Keratinocyte (primary cell): ENCODE results near the gene TMEM134. TPM values are rescaled to one million over a fixed set of nuclear protein-coding genes. Genes with fewer than 3 reads are reported as not detected.

ENCODE experiments used
- DNase-seq: peaks from one replicate; pipeline ENCODE4 v3.0.0-alpha.2; 2011; ENCODE audit warnings: low read depth, missing footprints, low spot score
- FAIRE-seq: peaks from 2 replicates; lab custom pipeline; 2011; peaks lifted over from hg19 to GRCh38; lab: Jason Lieb, UNC
- H2AFZ ChIP-seq: 2 replicates; pipeline ENCODE4 v1.6.0; 2012; ENCODE audit warnings: low read length, control low read depth, inconsistent platforms; ENCODE audit not compliant: control insufficient read depth
- H3K27ac ChIP-seq: 2 replicates; pipeline ENCODE4 v1.5.1; 2011; ENCODE audit warnings: low read length; ENCODE audit not compliant: control insufficient read depth, insufficient read depth
- H3K27me3 ChIP-seq: 3 replicates; pipeline ENCODE4 v1.6.0; 2011; ENCODE audit warnings: low read length; ENCODE audit not compliant: control insufficient read depth, insufficient read depth; ENCODE audit errors: extremely low read depth
- H3K36me3 ChIP-seq, 2 experiments: 2 replicates in 1 of 2; 3 replicates in 1 of 2; pipeline ENCODE4 v1.5.1; 2011; ENCODE audit warnings: low read length in 2 of 2, mild to moderate bottlenecking in 1 of 2; ENCODE audit not compliant: control insufficient read depth in 2 of 2, insufficient read depth in 2 of 2; ENCODE audit errors: extremely low read depth in 1 of 2
- H3K4me1 ChIP-seq: 3 replicates; pipeline ENCODE4 v1.5.1; 2011; ENCODE audit warnings: low read length; ENCODE audit not compliant: control insufficient read depth, insufficient read depth; ENCODE audit errors: extremely low read depth
- H3K4me2 ChIP-seq: 3 replicates; pipeline ENCODE4 v1.6.0; 2011; ENCODE audit warnings: low read depth, low read length; ENCODE audit not compliant: control insufficient read depth, insufficient read depth; ENCODE audit errors: extremely low read depth
- H3K4me3 ChIP-seq, 3 experiments: fragments of 200-600 bp in 1 of 3; sonication (generic) in 1 of 3; 2 replicates in 2 of 3; 3 replicates in 1 of 3; pipeline ENCODE4 v1.5.1; 2011 to 2016; ENCODE audit warnings: low read length in 3 of 3, mild to moderate bottlenecking in 3 of 3, control low read depth in 2 of 3, inconsistent platforms in 1 of 3, low read depth in 1 of 3, mixed read lengths in 1 of 3, mixed run types in 1 of 3, moderate library complexity in 1 of 3; ENCODE audit not compliant: control insufficient read depth in 2 of 3, insufficient read depth in 2 of 3; ENCODE audit errors: extremely low read depth in 1 of 3
- H3K79me2 ChIP-seq: 2 replicates; pipeline ENCODE4 v1.6.0; 2012; ENCODE audit warnings: low read length; ENCODE audit not compliant: control insufficient read depth, insufficient read depth
- H3K9ac ChIP-seq: 3 replicates; pipeline ENCODE4 v1.6.0; 2011; ENCODE audit warnings: low read length; ENCODE audit not compliant: control insufficient read depth, insufficient read depth; ENCODE audit errors: extremely low read depth
- H3K9me1 ChIP-seq: 3 replicates; pipeline ENCODE4 v1.6.0; 2011; ENCODE audit warnings: low read length; ENCODE audit not compliant: control insufficient read depth, insufficient read depth; ENCODE audit errors: extremely low read depth
- H3K9me3 ChIP-seq: 2 replicates; pipeline ENCODE4 v1.5.1; 2012; ENCODE audit warnings: low read depth, low read length; ENCODE audit not compliant: control insufficient read depth
- H4K20me1 ChIP-seq: 3 replicates; pipeline ENCODE4 v1.6.0; 2011; ENCODE audit warnings: low read length; ENCODE audit not compliant: control insufficient read depth, insufficient read depth; ENCODE audit errors: extremely low read depth
- CTCF ChIP-seq, 3 experiments: IDR thresholded peaks in 1 of 3; conservative IDR thresholded peaks in 1 of 3; optimal IDR thresholded peaks in 1 of 3; 2 replicates in 2 of 3; 3 replicates in 1 of 3; pipeline versions ENCODE3 to v1.5.1; 2011; ENCODE audit warnings: low read length in 3 of 3, mild to moderate bottlenecking in 3 of 3, moderate library complexity in 2 of 3, control low read depth in 1 of 3, inconsistent platforms in 1 of 3; ENCODE audit not compliant: insufficient read depth in 2 of 3; ENCODE audit errors: extremely low read depth in 1 of 3
- EZH2 ChIP-seq: IDR thresholded peaks from one replicate; pipeline ENCODE4 v1.6.1; 2012; ENCODE audit warnings: inconsistent platforms, mild to moderate bottlenecking, low read length, moderate library complexity
- dilution Hi-C: fragments of 300-500 bp; cut with MboI; formaldehyde crosslinking; loops from one replicate; pipeline ENCODE4 v1.7.0; 2020; ENCODE audit warnings: low sequenced_read_pairs; ENCODE audit not compliant: extremely low pct_ligation_motif_present
- polyA plus RNA-seq, 5 experiments: library from polyadenylated mRNA; depleted of rRNA in 3 of 5; stranded (reverse) in 3 of 5; stranded (forward) in 1 of 5; unstranded in 1 of 5; fragments of >200 nt; gene quantifications; 1 replicate in 1 of 5; 2 replicates in 3 of 5; 3 replicates in 1 of 5; pipeline versions ENCODE4 v1.2.1 to v1.2.3, GENCODE V29; 2011 to 2012; ENCODE audit warnings: missing spikeins in 2 of 5, low read depth in 1 of 5, low replicate concordance in 1 of 5

TMEM134 gene
- polyA plus RNA-seq, 1 donor (not counting 4 experiments of a cell fraction or from before 2014, with no cell fraction given), result 24.7 TPM

GRCh38 chr11:67491276-67492068 is 22.4 kb upstream of the TMEM134 start:
- Histone ChIP-seq H2AFZ (no peak overlapping the region), H3K27ac (no peak overlapping the region), H3K79me2 (no peaks in the 10 kb centered on the region), H3K4me1 (no peaks in the 10 kb centered on the region), H3K36me3 (peaks cover 18 to 26% of the 10 kb centered on the region in 2 experiments), H3K9me3 (no peaks in the 10 kb centered on the region), H4K20me1 (no peaks in the 10 kb centered on the region), H3K27me3 (no peaks in the 10 kb centered on the region), H3K9ac (no peak overlapping the region), H3K4me3 (no peak overlapping the region), H3K4me2 (no peak overlapping the region), H3K9me1 (no peaks in the 10 kb centered on the region)
- TF ChIP-seq CTCF (optimal IDR thresholded peaks at IDR 0.05 in 1 of 3, IDR thresholded peaks at IDR 0.05 in 1 of 3, conservative IDR thresholded peaks at IDR 0.05 in 1 of 3; ENCODE audit: extremely low read depth in 1 of 3, insufficient read depth in 2 of 3, low read length in 3 of 3), result no peak
- no peak for TF ChIP-seq EZH2
- FAIRE-seq (no peak), DNase-seq (no peak)
- dilution Hi-C loops, result no loop called here

GRCh38 chr11:67490727-67491065 is 21.6 kb upstream of the TMEM134 start:
- DNase-seq (no peak), FAIRE-seq (no peak)
- Histone ChIP-seq H3K4me3 (no peak overlapping the region), H4K20me1 (no peaks in the 10 kb centered on the region), H3K36me3 (peaks cover 18 to 24% of the 10 kb centered on the region in 2 experiments), H3K9me3 (no peaks in the 10 kb centered on the region), H3K27me3 (no peaks in the 10 kb centered on the region), H3K4me1 (no peaks in the 10 kb centered on the region), H3K9ac (no peak overlapping the region), H3K9me1 (no peaks in the 10 kb centered on the region), H2AFZ (no peak overlapping the region), H3K27ac (no peak overlapping the region), H3K79me2 (peaks cover 2% of the 10 kb centered on the region), H3K4me2 (no peak overlapping the region)
- dilution Hi-C loops, result no loop called here
- TF ChIP-seq CTCF (optimal IDR thresholded peaks at IDR 0.05 in 1 of 3, IDR thresholded peaks at IDR 0.05 in 1 of 3, conservative IDR thresholded peaks at IDR 0.05 in 1 of 3; ENCODE audit: extremely low read depth in 1 of 3, insufficient read depth in 2 of 3, low read length in 3 of 3) (no peak), EZH2 (no peak)
